ENCODE measurements around the gene SUFU. TPM values are rescaled to one million over a fixed set of nuclear protein-coding genes. Genes with fewer than 3 reads are reported as not detected.

SUFU gene
- total RNA-seq, 1 donor from 2014 or later = 11.5 TPM

GRCh38 chr10:102586858-102587257 lies 83.1 kb downstream of the SUFU start:
- Histone ChIP-seq H3K9ac (no peak overlapping the region), H3K4me3 (no peak overlapping the region), H3K36me3 (no peaks in the 10 kb centered on the region), H4K20me1 (ENCODE audit: low read depth) (peaks cover 46% of the 10 kb centered on the region), H3K27me3 (no peaks in the 10 kb centered on the region), H3F3A (ENCODE audit: low read depth) (peaks cover 17% of the 10 kb centered on the region), H3K79me2 (ENCODE audit: low read depth) (peaks cover 33% of the 10 kb centered on the region), H3K27ac (no peak overlapping the region), H3K4me1 (peaks cover 18% of the 10 kb centered on the region), H3K9me3 (ENCODE audit: low read depth) (no peaks in the 10 kb centered on the region), H2AFZ (replicated peaks) (no peak overlapping the region), H3K4me2 (no peak overlapping the region)
- H3K9me3 Mint-ChIP-seq = no peaks in the 10 kb centered on the region
- H3K27me3 Mint-ChIP-seq (ENCODE audit: insufficient read depth, low read depth) = peaks cover 3% of the 10 kb centered on the region
- peaks cover 22% of the 10 kb centered on the region for H3K4me1 Mint-ChIP-seq
- H3K4me3 Mint-ChIP-seq = no peak overlapping the region
- DNase-seq (ENCODE audit: low spot score) = no peak
- H3K27ac Mint-ChIP-seq = no peak overlapping the region
- peaks cover 2% of the 10 kb centered on the region for H3K36me3 Mint-ChIP-seq
- TF ChIP-seq CTCF (IDR thresholded peaks at IDR 0.05) (no peak), EZH2 (IDR thresholded peaks at IDR 0.05) (no peak)

GRCh38 chr10:102588875-102589274 lies 85.1 kb downstream of the SUFU start:
- H3K9me3 ChIP-seq (ENCODE audit: low read depth) = no peaks in the 10 kb centered on the region
- peaks cover 26% of the 10 kb centered on the region for H3K79me2 ChIP-seq (ENCODE audit: low read depth)
- no peak overlapping the region for H3K4me3 ChIP-seq
- Mint-ChIP-seq H3K9me3 (no peaks in the 10 kb centered on the region), H3K36me3 (peaks cover 4% of the 10 kb centered on the region), H3K27me3 (ENCODE audit: insufficient read depth, low read depth) (no peaks in the 10 kb centered on the region), H3K4me1 (peaks cover 1% of the 10 kb centered on the region), H3K27ac (no peak overlapping the region), H3K4me3 (no peak overlapping the region)
- H4K20me1 ChIP-seq (ENCODE audit: low read depth) = peaks cover 27% of the 10 kb centered on the region
- DNase-seq (ENCODE audit: low spot score) = no peak
- no peaks in the 10 kb centered on the region for H3K36me3 ChIP-seq
- no peak overlapping the region for H2AFZ ChIP-seq (replicated peaks)
- H3K27me3 ChIP-seq = no peaks in the 10 kb centered on the region
- H3K27ac ChIP-seq = no peak overlapping the region
- TF ChIP-seq EZH2phosphoT487 (IDR thresholded peaks at IDR 0.05) (no peak), CTCF (IDR thresholded peaks at IDR 0.05) (no peak), EZH2 (IDR thresholded peaks at IDR 0.05) (no peak)
- no peak overlapping the region for H3K9ac ChIP-seq
- no peaks in the 10 kb centered on the region for H3F3A ChIP-seq (ENCODE audit: low read depth)
- no peak overlapping the region for H3K4me2 ChIP-seq
- no peaks in the 10 kb centered on the region for H3K4me1 ChIP-seq

GRCh38 chr10:102593074-102593803 lies 89.5 kb downstream of the SUFU start:
- Histone ChIP-seq H3K4me3 (no peak overlapping the region), H3K27me3 (no peaks in the 10 kb centered on the region), H3K36me3 (peaks cover under 1% of the 10 kb centered on the region), H3K9ac (no peak overlapping the region), H4K20me1 (ENCODE audit: low read depth) (peaks cover 7% of the 10 kb centered on the region), H3F3A (ENCODE audit: low read depth) (peaks cover 12% of the 10 kb centered on the region), H3K4me2 (no peak overlapping the region), H3K27ac (no peak overlapping the region), H2AFZ (replicated peaks) (no peak overlapping the region), H3K4me1 (peaks cover 3% of the 10 kb centered on the region), H3K79me2 (ENCODE audit: low read depth) (peaks cover 7% of the 10 kb centered on the region), H3K9me3 (ENCODE audit: low read depth) (no peaks in the 10 kb centered on the region)
- peaks cover 8% of the 10 kb centered on the region for H3K36me3 Mint-ChIP-seq
- H3K4me1 Mint-ChIP-seq = no peaks in the 10 kb centered on the region
- TF ChIP-seq CTCF (IDR thresholded peaks at IDR 0.05) = no peak
- TF ChIP-seq EZH2 (IDR thresholded peaks at IDR 0.05) = no peak
- TF ChIP-seq EZH2phosphoT487 (IDR thresholded peaks at IDR 0.05) = no peak
- no peak overlapping the region for H3K4me3 Mint-ChIP-seq
- no peaks in the 10 kb centered on the region for H3K9me3 Mint-ChIP-seq
- DNase-seq (ENCODE audit: low spot score) = no peak
- H3K27me3 Mint-ChIP-seq (ENCODE audit: insufficient read depth, low read depth) = no peaks in the 10 kb centered on the region
- peak overlapping the region; percentile 88 for H3K27ac Mint-ChIP-seq
